Measurements from ENCODE around the gene TSC2. TPM values are rescaled to one million over a fixed set of nuclear protein-coding genes. Genes with fewer than 3 reads are reported as not detected.

TSC2 gene
- 49.2 and 59.6 TPM in 2 replicates for total RNA-seq

DNA sequence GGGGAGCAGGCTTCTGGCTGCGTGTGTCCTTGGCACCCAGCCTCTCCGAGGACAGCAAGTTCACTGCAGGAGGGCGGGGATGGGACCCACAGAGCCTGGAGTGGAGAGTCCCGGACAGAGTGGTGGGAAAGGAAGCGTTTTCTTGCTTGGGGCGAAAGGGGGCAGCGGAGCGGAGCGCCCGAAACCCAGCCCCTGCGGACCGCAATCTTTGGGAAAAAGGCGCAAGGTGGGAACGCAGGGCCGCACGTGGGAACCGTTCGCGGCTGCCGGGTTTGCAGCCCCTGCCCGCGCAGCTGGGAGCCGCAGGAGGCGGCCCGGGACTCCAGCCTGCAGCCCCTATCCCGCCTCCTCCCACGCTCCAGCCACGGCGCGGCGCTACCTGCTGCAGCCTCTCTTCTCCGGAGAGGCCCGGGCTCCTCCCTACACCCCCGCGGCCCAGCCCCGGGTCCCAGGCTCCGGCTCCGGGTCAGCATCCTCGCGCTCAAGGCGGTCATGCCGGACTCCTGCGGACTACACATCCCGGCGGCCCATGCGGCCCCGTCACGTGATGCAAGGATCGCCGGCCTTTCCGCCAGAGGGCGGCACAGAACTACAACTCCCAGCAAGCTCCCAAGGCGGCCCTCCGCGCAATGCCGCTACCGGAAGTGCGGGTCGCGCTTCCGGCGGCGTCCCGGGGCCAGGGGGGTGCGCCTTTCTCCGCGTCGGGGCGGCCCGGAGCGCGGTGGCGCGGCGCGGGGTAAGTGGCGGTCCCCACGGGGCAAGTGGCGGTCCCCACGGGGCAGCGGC is at the start of gene TSC2, which contains the start of gene NTHL1:
TSC2 (plus strand) TSS at position 656 of the 786 bp plus-strand sequence. CDS start 631 bp downstream, outside the sequence.
NTHL1 (minus strand) TSS at position 505 of the 786 bp plus-strand sequence; CDS start at position 494, 11 bp downstream.

GRCh38 chr16:2009791-2010510 is 37.8 kb upstream of the TSC2 start, which contains the start of gene ZNF598:
TSS of gene ZNF598 (minus strand) at chr16:2009821.

DNA sequence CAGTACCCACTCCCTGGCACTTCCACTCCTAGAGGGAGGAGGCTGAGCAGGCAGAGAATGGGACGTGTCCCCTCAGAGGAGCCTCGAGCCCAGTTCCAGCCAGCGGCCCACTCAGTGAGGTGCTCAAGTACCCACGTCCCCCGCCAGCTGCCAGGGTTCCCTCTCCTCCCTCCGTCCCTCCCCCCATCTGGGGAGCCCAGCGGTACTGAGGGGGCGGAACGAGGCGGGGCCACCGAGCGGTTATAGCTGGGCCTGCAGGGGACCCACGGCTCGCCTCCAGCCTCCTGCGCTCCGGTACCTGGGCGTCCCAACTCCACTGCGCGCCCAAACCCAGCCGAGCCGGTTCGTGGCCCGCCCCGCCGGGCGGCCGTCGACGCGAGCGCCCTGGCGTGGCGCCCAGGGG is 28.3 kb upstream of the TSC2 start, which contains the start of gene NPW:
NPW (plus strand) TSS at position 268 of the 403 bp plus-strand sequence.

DNA sequence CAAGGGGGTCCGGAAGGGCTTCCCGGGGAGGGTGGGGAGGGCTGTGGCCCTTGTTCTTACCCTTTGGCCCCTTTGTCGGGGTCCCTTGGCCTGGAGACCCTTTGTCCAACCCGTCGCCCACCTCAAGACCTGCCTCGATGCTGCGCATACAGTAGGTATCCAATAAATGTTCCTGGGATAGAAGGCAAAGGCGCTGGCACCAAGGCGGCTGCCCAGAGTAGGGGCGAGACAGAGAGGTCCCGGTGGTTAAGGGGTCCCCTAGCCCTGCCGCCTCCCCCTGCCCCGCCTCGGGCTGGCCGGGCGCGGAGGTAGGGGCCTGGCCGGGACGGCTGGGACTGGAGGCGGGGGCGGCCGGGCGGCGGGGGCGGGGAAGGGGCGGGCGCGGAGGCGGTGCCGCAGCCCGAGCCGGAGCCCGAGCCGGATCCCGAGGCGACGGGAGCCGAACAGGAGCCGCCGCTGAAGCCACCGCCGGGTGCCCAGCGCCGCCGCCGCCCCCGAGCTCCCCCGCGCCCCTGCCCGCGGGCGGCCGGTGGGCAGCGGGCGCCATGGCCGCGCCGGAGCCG is 21.2 kb upstream of the TSC2 start, which contains the start of gene NHERF2:
NHERF2 (plus strand) TSS at position 442 of the 563 bp plus-strand sequence; CDS start at position 546, 104 bp downstream.

DNA sequence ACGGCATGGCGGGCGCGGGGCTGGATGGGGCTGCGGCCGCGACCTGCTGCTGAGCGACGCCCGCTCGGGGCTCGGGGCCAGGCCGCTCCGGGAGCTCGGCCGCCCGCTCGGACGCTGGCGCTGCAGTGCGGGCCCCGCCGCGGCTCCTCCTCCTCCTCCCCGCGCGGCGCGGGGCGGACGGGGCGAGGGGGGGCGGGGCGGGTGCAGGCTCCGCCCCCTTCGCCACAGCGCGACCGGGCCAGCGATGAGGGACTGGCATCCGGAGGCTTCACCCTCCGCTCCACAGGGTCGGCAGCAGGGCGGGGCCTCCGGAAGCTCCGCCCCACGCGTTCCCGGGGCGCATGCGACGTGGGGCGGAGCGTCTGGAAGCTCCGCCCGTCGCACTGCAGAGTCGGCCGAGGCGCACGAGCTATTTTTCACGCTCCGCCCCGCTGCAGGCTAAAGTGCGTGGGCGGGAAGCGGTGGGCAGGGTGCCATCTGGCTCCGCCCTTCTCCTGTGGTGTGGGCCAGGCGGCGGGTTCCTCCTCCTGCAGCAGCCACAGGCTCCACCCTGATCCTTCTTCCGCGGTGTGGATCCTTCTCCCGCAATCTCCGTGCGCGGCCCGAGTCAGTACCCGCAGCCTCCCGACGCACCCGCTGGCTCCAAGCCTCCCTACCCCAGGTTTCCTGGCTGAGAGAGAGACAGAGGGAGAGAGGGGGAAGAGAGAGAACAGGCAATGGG is 88.1 kb downstream of the TSC2 start, which contains the start of gene PKD1:
PKD1 (minus strand) TSS at position 129 of the 721 bp plus-strand sequence. CDS start 209 bp downstream, outside the sequence.

Small RNA genes within 50 kb of the gene (small RNA-seq; reads per million reads assigned to genes)
- gene MIR1225 (not detected), gene MIR3180-5 (not detected), gene MIR4516 (not detected), gene RF00019 (not detected), gene RN7SL219P (not detected)

Other genes starting within 250 kb of the TSC2 start
- gene HAGH, start 221.2 kb upstream of the TSC2 start, total RNA-seq, result 14.3 and 23.7 TPM in 2 replicates
- 28.1 and 49.4 TPM in 2 replicates for gene FAHD1, start 220.8 kb upstream of the TSC2 start, total RNA-seq
- gene MEIOB, start 175.8 kb upstream of the TSC2 start, total RNA-seq, result 0.32 and 0.39 TPM in 2 replicates
- not detected in 2 replicates for gene HS3ST6, start 129.6 kb upstream of the TSC2 start, total RNA-seq
- gene MSRB1, start 104.8 kb upstream of the TSC2 start, total RNA-seq, result 13.5 and 17.8 TPM in 2 replicates
- gene RPL3L, start 93.3 kb upstream of the TSC2 start, total RNA-seq, result not detected in 2 replicates
- 97.7 and 108 TPM in 2 replicates for gene NDUFB10, start 88.4 kb upstream of the TSC2 start, total RNA-seq
- 1,674 and 2,243 TPM in 2 replicates for gene RPS2, start 83.2 kb upstream of the TSC2 start, total RNA-seq
- not detected in 2 replicates for gene RNF151, start 81.1 kb upstream of the TSC2 start, total RNA-seq
- gene TBL3, start 75.9 kb upstream of the TSC2 start, total RNA-seq, result 17.5 and 19.1 TPM in 2 replicates
- gene NOXO1, start 66.5 kb upstream of the TSC2 start, total RNA-seq, result not detected in 2 replicates
- gene GFER, start 63.8 kb upstream of the TSC2 start, total RNA-seq, result 9.2 and 12.5 TPM in 2 replicates
- gene SYNGR3, start 58.0 kb upstream of the TSC2 start, total RNA-seq, result 0.26 and 0.76 TPM in 2 replicates
- 13.7 and 15.0 TPM in 2 replicates for gene ZNF598, start 38.2 kb upstream of the TSC2 start, total RNA-seq
- 0.39 and 0.65 TPM in 2 replicates for gene NPW, start 28.2 kb upstream of the TSC2 start, total RNA-seq
- gene NHERF2, start 21.1 kb upstream of the TSC2 start, total RNA-seq, result 24.3 and 40.4 TPM in 2 replicates
- 15.5 and 16.2 TPM in 2 replicates for gene NTHL1, start 151 bp upstream of the TSC2 start, total RNA-seq
- 95.7 and 99.2 TPM in 2 replicates for gene PKD1, start 87.9 kb downstream of the TSC2 start, total RNA-seq
- gene RAB26, start 100.6 kb downstream of the TSC2 start, total RNA-seq, result 0.65 and 0.86 TPM in 2 replicates
- gene TRAF7, start 107.8 kb downstream of the TSC2 start, total RNA-seq, result 39.1 and 48.7 TPM in 2 replicates
- gene CASKIN1, start 148.6 kb downstream of the TSC2 start, total RNA-seq, result under 0.01 TPM in 2 replicates
- gene MLST8, start 157.5 kb downstream of the TSC2 start, total RNA-seq, result 28.4 and 34.1 TPM in 2 replicates
- gene BRICD5, start 162.9 kb downstream of the TSC2 start, total RNA-seq, result 0.22 and 0.91 TPM in 2 replicates
- gene PGP, start 166.9 kb downstream of the TSC2 start, total RNA-seq, result 5.7 and 6.1 TPM in 2 replicates
- 16.1 and 18.6 TPM in 2 replicates for gene E4F1, start 175.6 kb downstream of the TSC2 start, total RNA-seq
- gene DNASE1L2, start 188.5 kb downstream of the TSC2 start, total RNA-seq, result 0.22 and 0.26 TPM in 2 replicates
- 27.0 and 32.5 TPM in 2 replicates for gene ECI1, start 203.6 kb downstream of the TSC2 start, total RNA-seq
- gene RNPS1, start 220.1 kb downstream of the TSC2 start, total RNA-seq, result 69.3 and 85.8 TPM in 2 replicates